Measurements from ENCODE around the gene HACD1. TPM values are rescaled to one million over a fixed set of nuclear protein-coding genes. Genes with fewer than 3 reads are reported as not detected.
A peak's percentile ranks its signal among the peaks of the same experiment; 100 is the strongest.

HACD1 gene, protein sequence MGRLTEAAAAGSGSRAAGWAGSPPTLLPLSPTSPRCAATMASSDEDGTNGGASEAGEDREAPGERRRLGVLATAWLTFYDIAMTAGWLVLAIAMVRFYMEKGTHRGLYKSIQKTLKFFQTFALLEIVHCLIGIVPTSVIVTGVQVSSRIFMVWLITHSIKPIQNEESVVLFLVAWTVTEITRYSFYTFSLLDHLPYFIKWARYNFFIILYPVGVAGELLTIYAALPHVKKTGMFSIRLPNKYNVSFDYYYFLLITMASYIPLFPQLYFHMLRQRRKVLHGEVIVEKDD
- total RNA-seq = 100 to 1,000 TPM in 1 of 2 donors, 10 to 100 TPM in 1; 82.2 to 109 TPM

DNA sequence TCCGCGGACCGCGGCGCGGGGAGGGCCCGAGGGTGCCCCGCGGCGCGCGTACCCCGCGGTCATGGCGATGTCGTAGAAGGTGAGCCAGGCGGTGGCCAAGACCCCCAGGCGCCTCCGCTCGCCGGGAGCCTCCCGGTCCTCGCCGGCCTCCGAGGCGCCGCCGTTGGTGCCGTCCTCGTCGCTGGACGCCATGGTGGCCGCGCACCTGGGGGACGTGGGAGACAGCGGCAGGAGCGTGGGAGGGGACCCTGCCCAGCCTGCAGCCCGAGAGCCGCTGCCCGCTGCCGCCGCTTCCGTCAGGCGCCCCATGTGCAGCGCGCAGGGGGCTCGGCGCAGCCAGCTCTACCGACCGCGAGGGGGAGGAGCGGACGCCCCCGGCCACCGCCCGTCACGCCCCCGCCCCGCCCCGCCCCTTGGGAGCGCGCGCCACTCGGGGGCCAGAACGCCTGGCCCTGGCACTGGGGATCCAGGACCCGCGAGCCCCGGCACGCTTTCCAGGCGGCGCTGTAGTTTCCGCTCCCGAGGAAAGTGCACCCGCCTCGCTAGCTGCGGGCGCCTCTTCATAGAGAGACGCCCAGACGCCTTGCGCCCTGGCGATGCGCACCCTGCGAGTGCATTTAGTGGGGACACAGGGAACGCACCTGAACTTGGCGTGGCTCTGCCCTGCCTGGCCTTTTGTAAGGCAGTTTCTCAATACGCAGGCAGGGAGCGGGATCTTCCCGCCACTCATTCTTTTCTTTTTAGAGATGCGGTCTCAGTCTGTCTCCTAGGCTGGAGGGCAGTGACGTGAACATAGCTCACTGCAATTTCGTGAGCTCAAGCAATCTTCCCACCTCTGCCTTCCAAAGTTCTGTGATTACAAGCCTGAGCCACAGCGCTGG is at the start of gene HACD1:
HACD1 (minus strand) TSS at position 344 of the 881 bp plus-strand sequence; CDS start at position 309, 35 bp downstream.
- Histone ChIP-seq H3K9me3 (no peaks in the 10 kb centered on the region), H3K27ac (peak within 1 kb of the TSS; percentile 96 to 99), H3K4me1 (ENCODE audit: control insufficient read depth in 1 of 2, low read depth in 2 of 2) (peaks cover 3 to 22% of the 10 kb centered on the region in 2 donors), H3K27me3 (replicated peaks; ENCODE audit: insufficient read depth) (no peaks in the 10 kb centered on the region), H3K36me3 (no peaks in the 10 kb centered on the region), H3K4me3 (peak within 1 kb of the TSS; percentile 96)
- ATAC-seq (ENCODE audit: insufficient number of reproducible peaks, low FRiP score, low read depth) = peak; percentile 59
- TF ChIP-seq, protein P1, sequence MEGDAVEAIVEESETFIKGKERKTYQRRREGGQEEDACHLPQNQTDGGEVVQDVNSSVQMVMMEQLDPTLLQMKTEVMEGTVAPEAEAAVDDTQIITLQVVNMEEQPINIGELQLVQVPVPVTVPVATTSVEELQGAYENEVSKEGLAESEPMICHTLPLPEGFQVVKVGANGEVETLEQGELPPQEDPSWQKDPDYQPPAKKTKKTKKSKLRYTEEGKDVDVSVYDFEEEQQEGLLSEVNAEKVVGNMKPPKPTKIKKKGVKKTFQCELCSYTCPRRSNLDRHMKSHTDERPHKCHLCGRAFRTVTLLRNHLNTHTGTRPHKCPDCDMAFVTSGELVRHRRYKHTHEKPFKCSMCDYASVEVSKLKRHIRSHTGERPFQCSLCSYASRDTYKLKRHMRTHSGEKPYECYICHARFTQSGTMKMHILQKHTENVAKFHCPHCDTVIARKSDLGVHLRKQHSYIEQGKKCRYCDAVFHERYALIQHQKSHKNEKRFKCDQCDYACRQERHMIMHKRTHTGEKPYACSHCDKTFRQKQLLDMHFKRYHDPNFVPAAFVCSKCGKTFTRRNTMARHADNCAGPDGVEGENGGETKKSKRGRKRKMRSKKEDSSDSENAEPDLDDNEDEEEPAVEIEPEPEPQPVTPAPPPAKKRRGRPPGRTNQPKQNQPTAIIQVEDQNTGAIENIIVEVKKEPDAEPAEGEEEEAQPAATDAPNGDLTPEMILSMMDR (IDR thresholded peaks at IDR 0.05) = no peak
- peak; percentile 4 for DNase-seq (ENCODE audit: low spot score)

DNA sequence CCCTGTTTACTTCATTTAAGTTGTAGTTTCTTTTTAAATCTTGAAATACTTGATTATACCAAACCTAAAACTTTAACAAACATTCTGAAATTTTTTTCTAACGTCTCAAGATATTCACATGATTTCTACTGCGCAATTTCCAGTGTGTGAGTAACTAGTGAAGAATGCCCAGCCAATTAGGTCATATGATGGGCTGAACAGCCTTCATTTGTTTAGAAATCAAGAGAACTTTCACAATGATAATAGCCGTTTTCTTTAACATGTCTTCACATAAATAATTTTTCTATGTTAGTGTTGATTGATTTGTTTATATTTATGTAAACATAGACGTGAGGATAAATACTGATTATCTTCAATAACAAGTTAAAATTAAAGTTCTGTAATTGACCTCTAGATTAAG is 48.6 kb upstream of the HACD1 start:
- peak; percentile 89 for ATAC-seq (ENCODE audit: insufficient number of reproducible peaks, low FRiP score, low read depth)
- TF ChIP-seq, protein P1 (IDR thresholded peaks at IDR 0.05) = no peak
- no peaks in the 10 kb centered on the region for H3K27me3 ChIP-seq (replicated peaks; ENCODE audit: insufficient read depth)
- no peaks in the 10 kb centered on the region for H3K9me3 ChIP-seq
- peaks cover 8 to 15% of the 10 kb centered on the region in 2 donors for H3K4me1 ChIP-seq (ENCODE audit: control insufficient read depth in 1 of 2, low read depth in 2 of 2)
- peak overlapping the region; percentile 39 to 71 for H3K27ac ChIP-seq
- H3K4me3 ChIP-seq = peak overlapping the region; percentile 46
- H3K36me3 ChIP-seq = no peaks in the 10 kb centered on the region
- no peak for DNase-seq (ENCODE audit: low spot score)

DNA sequence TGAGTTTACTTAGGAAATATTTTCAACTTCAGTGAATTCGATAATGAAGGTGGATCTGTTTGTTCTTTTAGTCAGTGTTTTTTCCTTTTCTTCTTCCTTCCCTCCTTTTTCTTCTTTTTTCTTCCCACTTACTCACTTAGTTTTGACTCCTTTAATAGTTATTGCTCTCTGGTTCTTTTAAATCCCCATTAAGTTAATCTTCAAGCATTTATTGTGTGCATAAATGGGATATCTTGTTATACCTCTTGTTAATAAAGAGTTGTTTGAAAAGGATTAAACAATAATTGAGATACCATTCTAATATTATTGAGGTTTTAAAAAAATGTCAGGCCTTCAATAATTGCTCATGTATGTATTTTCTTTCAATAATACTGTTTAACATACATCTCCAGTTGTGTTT is 46.3 kb upstream of the HACD1 start:
- H3K27ac ChIP-seq = no peak overlapping the region
- no peaks in the 10 kb centered on the region for H3K27me3 ChIP-seq (replicated peaks; ENCODE audit: insufficient read depth)
- no peak overlapping the region for H3K4me3 ChIP-seq
- H3K36me3 ChIP-seq = no peaks in the 10 kb centered on the region
- TF ChIP-seq, protein P1 (IDR thresholded peaks at IDR 0.05) = no peak
- ATAC-seq (ENCODE audit: insufficient number of reproducible peaks, low FRiP score, low read depth) (no peak), DNase-seq (ENCODE audit: low spot score) (no peak)
- no peaks in the 10 kb centered on the region for H3K9me3 ChIP-seq
- H3K4me1 ChIP-seq (ENCODE audit: control insufficient read depth in 1 of 2, low read depth in 2 of 2) = peaks cover 8 to 15% of the 10 kb centered on the region in 2 donors

DNA sequence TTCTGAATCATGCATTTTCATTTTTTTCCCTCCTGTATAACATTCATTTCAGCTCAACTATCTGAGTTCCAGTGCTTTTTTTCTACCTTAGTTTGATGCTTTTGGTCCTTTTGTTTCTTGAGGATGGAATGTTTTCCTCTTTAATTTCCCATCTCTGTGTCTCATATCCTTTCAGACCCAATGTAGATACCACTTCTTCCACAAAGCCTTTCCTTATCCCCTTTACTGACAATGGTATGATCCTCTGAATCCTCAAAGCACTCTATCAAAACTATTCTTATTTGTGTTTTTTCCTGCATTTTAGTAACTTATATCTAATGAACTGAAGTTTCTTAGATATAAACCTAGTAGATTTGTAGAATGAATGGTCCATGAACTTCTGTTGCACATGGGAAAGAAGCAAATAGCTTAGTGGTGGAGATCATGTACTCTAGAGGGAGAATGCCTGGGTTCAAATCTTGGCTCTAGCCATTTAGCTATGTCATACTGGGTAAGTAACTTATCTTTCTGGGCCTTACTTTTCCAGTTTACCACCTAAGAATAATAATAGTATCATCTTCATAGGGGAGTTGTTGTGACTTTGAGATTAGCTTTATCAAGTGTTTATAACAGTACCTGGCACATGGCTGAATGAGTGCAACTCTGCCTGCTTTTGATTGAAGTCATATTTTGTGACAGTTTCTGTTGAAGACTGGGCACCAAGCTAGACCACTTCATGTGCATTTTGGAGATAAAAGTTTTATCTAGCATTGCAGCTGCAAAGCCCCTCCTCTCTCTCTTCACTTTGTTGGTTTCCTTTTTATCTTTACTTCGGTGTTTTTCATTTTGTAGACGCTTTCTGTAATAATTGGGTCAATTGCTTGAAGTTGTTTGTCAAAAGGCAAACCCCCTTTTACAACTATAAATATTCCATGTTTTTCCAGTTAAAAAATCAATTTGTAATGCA is 45.3 kb upstream of the HACD1 start:
- ATAC-seq (ENCODE audit: insufficient number of reproducible peaks, low FRiP score, low read depth) = no peak
- H3K27ac ChIP-seq = no peak overlapping the region
- no peaks in the 10 kb centered on the region for H3K36me3 ChIP-seq

More for the DNA sequence above, 45.3 kb upstream of the HACD1 start:
- H3K4me3 ChIP-seq = no peak overlapping the region
- peaks cover 8 to 15% of the 10 kb centered on the region in 2 donors for H3K4me1 ChIP-seq (ENCODE audit: control insufficient read depth in 1 of 2, low read depth in 2 of 2)
- TF ChIP-seq, protein P1 (IDR thresholded peaks at IDR 0.05) = no peak
- no peaks in the 10 kb centered on the region for H3K27me3 ChIP-seq (replicated peaks; ENCODE audit: insufficient read depth)
- no peaks in the 10 kb centered on the region for H3K9me3 ChIP-seq
- no peak for DNase-seq (ENCODE audit: low spot score)
